Astrocyte (in vitro differentiated cells and primary cell): Measurements from ENCODE around the gene SEC31B. TPM values are rescaled to one million over a fixed set of nuclear protein-coding genes. Genes with fewer than 3 reads are reported as not detected.

Experiments used
- DNase-seq: peaks from one replicate; pipeline ENCODE4 v3.0.0-alpha.2; 2010; ENCODE audit warnings: low read depth
- FAIRE-seq: peaks from 2 replicates; lab custom pipeline; 2011; peaks lifted over from hg19 to GRCh38; lab: Jason Lieb, UNC
- H2AFZ ChIP-seq: 2 replicates; pipeline ENCODE4 v1.6.0; 2012; ENCODE audit warnings: low read depth, low read length, inconsistent platforms
- H3K27ac ChIP-seq: 2 replicates; pipeline ENCODE4 v1.5.1; 2011; ENCODE audit warnings: low read depth, low read length, inconsistent platforms
- H3K27me3 ChIP-seq: 2 replicates; pipeline ENCODE4 v1.6.0; 2011; ENCODE audit warnings: low read length, inconsistent platforms; ENCODE audit not compliant: insufficient read depth
- H3K36me3 ChIP-seq: 2 replicates; pipeline ENCODE4 v1.5.1; 2011; ENCODE audit warnings: low read length, inconsistent platforms; ENCODE audit not compliant: insufficient read depth
- H3K4me1 ChIP-seq: 2 replicates; pipeline ENCODE4 v1.5.1; 2011; ENCODE audit warnings: low read length, inconsistent platforms; ENCODE audit not compliant: insufficient read depth
- H3K4me2 ChIP-seq: 2 replicates; pipeline ENCODE4 v1.6.0; 2012; ENCODE audit warnings: low read length, inconsistent platforms
- H3K4me3 ChIP-seq: 2 replicates; pipeline ENCODE4 v1.5.1; 2011; ENCODE audit warnings: low read depth, mild to moderate bottlenecking, low read length, inconsistent platforms; ENCODE audit not compliant: insufficient read depth
- H3K79me2 ChIP-seq: 2 replicates; pipeline ENCODE4 v1.6.0; 2012; ENCODE audit warnings: mild to moderate bottlenecking, low read length, inconsistent platforms; ENCODE audit not compliant: insufficient read depth
- H3K9ac ChIP-seq: 2 replicates; pipeline ENCODE4 v1.6.0; 2012; ENCODE audit warnings: mild to moderate bottlenecking, low read length, inconsistent platforms
- H3K9me3 ChIP-seq: 2 replicates; pipeline ENCODE4 v1.5.1; 2012; ENCODE audit warnings: low read depth, mild to moderate bottlenecking, low read length, inconsistent platforms; ENCODE audit not compliant: insufficient read depth
- H4K20me1 ChIP-seq: 2 replicates; pipeline ENCODE4 v1.6.0; 2012; ENCODE audit warnings: low read length, inconsistent platforms; ENCODE audit not compliant: insufficient read depth
- H3K27ac Mint-ChIP-seq: one replicate; pipeline ENCODE4 v1.8.0; 2021; ENCODE audit warnings: mild to moderate bottlenecking, mixed read lengths; ENCODE audit not compliant: unreplicated experiment
- H3K27me3 Mint-ChIP-seq: one replicate; pipeline ENCODE4 v1.8.0; 2021; ENCODE audit warnings: low read depth, mixed read lengths; ENCODE audit not compliant: unreplicated experiment
- H3K36me3 Mint-ChIP-seq: one replicate; pipeline ENCODE4 v1.8.0; 2021; ENCODE audit warnings: low read depth, mixed read lengths; ENCODE audit not compliant: unreplicated experiment
- H3K4me1 Mint-ChIP-seq: one replicate; pipeline ENCODE4 v1.8.0; 2021; ENCODE audit warnings: low read depth, mixed read lengths; ENCODE audit not compliant: unreplicated experiment
- H3K4me3 Mint-ChIP-seq: one replicate; pipeline ENCODE4 v1.8.0; 2021; ENCODE audit warnings: mild to moderate bottlenecking, moderate library complexity, mixed read lengths; ENCODE audit not compliant: unreplicated experiment
- H3K9me3 Mint-ChIP-seq: one replicate; pipeline ENCODE4 v1.8.0; 2021; ENCODE audit warnings: mild to moderate bottlenecking, mixed read lengths; ENCODE audit not compliant: unreplicated experiment
- CTCF ChIP-seq: IDR thresholded peaks from 2 replicates; pipeline ENCODE4 v1.5.1; 2011; ENCODE audit warnings: low read depth, mild to moderate bottlenecking, inconsistent platforms, low read length, moderate library complexity; ENCODE audit not compliant: insufficient read depth
- EZH2 ChIP-seq: IDR thresholded peaks from 2 replicates; pipeline ENCODE4 v1.6.1; 2012; ENCODE audit warnings: mild to moderate bottlenecking, low read length, inconsistent platforms; ENCODE audit not compliant: insufficient read depth
- total RNA-seq: library from RNA; stranded (reverse); gene quantifications from 2 replicates; pipeline ENCODE4 v1.2.1, GENCODE V29; 2021

The SEC31B gene
- total RNA-seq, 1 donor from 2014 or later = 7.8 TPM

GRCh38 chr10:100485366-100485765 lies 34.3 kb downstream of the SEC31B start:
- Histone ChIP-seq H3K27ac (no peak overlapping the region), H3K4me1 (peaks cover 9% of the 10 kb centered on the region), H4K20me1 (no peaks in the 10 kb centered on the region), H3K4me2 (no peak overlapping the region), H3K79me2 (no peaks in the 10 kb centered on the region), H3K9me3 (no peaks in the 10 kb centered on the region), H2AFZ (no peak overlapping the region), H3K9ac (no peak overlapping the region), H3K36me3 (no peaks in the 10 kb centered on the region), H3K4me3 (no peak overlapping the region), H3K27me3 (peaks cover 26% of the 10 kb centered on the region)
- no peak for DNase-seq
- Mint-ChIP-seq H3K9me3 (peaks cover 2% of the 10 kb centered on the region), H3K4me3 (no peak overlapping the region), H3K27ac (no peak overlapping the region), H3K27me3 (peaks cover 83% of the 10 kb centered on the region), H3K36me3 (peaks cover 25% of the 10 kb centered on the region), H3K4me1 (peaks cover 5% of the 10 kb centered on the region)
- no peak for TF ChIP-seq EZH2
- no peak for TF ChIP-seq CTCF
- FAIRE-seq = no peak

GRCh38 chr10:100483876-100484666 lies 35.6 kb downstream of the SEC31B start:
- Histone ChIP-seq H3K27ac (no peak overlapping the region), H3K4me1 (peaks cover 9% of the 10 kb centered on the region), H3K9me3 (no peaks in the 10 kb centered on the region), H3K4me3 (no peak overlapping the region), H3K79me2 (no peaks in the 10 kb centered on the region), H3K9ac (no peak overlapping the region), H3K4me2 (no peak overlapping the region), H3K36me3 (no peaks in the 10 kb centered on the region), H2AFZ (no peak overlapping the region), H3K27me3 (peaks cover 38% of the 10 kb centered on the region), H4K20me1 (no peaks in the 10 kb centered on the region)
- peaks cover under 1% of the 10 kb centered on the region for H3K4me1 Mint-ChIP-seq
- H3K27me3 Mint-ChIP-seq = peaks cover 87% of the 10 kb centered on the region
- no peak for DNase-seq
- H3K27ac Mint-ChIP-seq = no peak overlapping the region
- peaks cover 20% of the 10 kb centered on the region for H3K36me3 Mint-ChIP-seq
- no peak overlapping the region for H3K4me3 Mint-ChIP-seq
- no peak for TF ChIP-seq EZH2
- TF ChIP-seq CTCF = no peak
- H3K9me3 Mint-ChIP-seq = no peaks in the 10 kb centered on the region
- no peak for FAIRE-seq

GRCh38 chr10:100482834-100483185 lies 36.9 kb downstream of the SEC31B start:
- Histone ChIP-seq H3K9ac (no peak overlapping the region), H3K27me3 (peaks cover 47% of the 10 kb centered on the region), H3K27ac (no peak overlapping the region), H3K4me2 (peak overlapping the region; percentile 91), H3K79me2 (no peaks in the 10 kb centered on the region), H4K20me1 (no peaks in the 10 kb centered on the region), H3K9me3 (no peaks in the 10 kb centered on the region), H3K36me3 (no peaks in the 10 kb centered on the region), H2AFZ (no peak overlapping the region), H3K4me3 (no peak overlapping the region), H3K4me1 (peaks cover 9% of the 10 kb centered on the region)
- no peak overlapping the region for H3K4me3 Mint-ChIP-seq
- peaks cover 92% of the 10 kb centered on the region for H3K27me3 Mint-ChIP-seq
- no peak overlapping the region for H3K27ac Mint-ChIP-seq
- H3K36me3 Mint-ChIP-seq = peaks cover 17% of the 10 kb centered on the region
- no peaks in the 10 kb centered on the region for H3K4me1 Mint-ChIP-seq
- H3K9me3 Mint-ChIP-seq = no peaks in the 10 kb centered on the region
- TF ChIP-seq EZH2 (no peak), CTCF (no peak)
- no peak for FAIRE-seq
- no peak for DNase-seq
